PC-3 (cell line): Measurements from ENCODE around the gene ZNF616. TPM values are rescaled to one million over a fixed set of nuclear protein-coding genes. Genes with fewer than 3 reads are reported as not detected.
A peak's percentile ranks its signal among the peaks of the same experiment; 100 is the strongest.

Experiments
- ATAC-seq: fragments of 200-7000 bp; cut with Tn5 transposase; 2 replicates; pipeline ENCODE4 v1.9.1; 2020; ENCODE audit warnings: mild to moderate bottlenecking, moderate library complexity
- BruUV-seq: library from RNA; stranded (reverse); fragments of 400-500 nt; replicated peaks from 2 replicates; lab custom pipeline; 2021; lab: Mats Ljungman, UMichigan
- CTCF ChIA-PET: fragments of 300-600 bp; sonication (Branson Sonifier 250); formaldehyde crosslinking; loops from one replicate; lab custom pipeline; 2022; ENCODE audit warnings: antibody characterized with exemption; lab: Charles Lee
- POLR2A ChIA-PET: fragments of 300-600 bp; sonication (Branson Sonifier 250); formaldehyde crosslinking; loops from one replicate; lab custom pipeline; 2022; ENCODE audit warnings: antibody characterized with exemption; ENCODE audit not compliant: unreplicated experiment; lab: Charles Lee
- DNase-seq: peaks from one replicate; pipeline ENCODE4 v3.0.0-alpha.2; 2015
- H2AFZ ChIP-seq: fragments of 300-600 bp; sonication (generic); 2 replicates; pipeline ENCODE4 v1.6.0; 2016; ENCODE audit warnings: antibody characterized with exemption, low read length
- H3F3A ChIP-seq: fragments of 300-600 bp; sonication (generic); one replicate; pipeline ENCODE4 v1.6.0; 2017; ENCODE audit warnings: antibody characterized with exemption, low read length, control low read depth, mild to moderate bottlenecking; ENCODE audit not compliant: unreplicated experiment
- H3K27ac ChIP-seq: fragments of 300-600 bp; sonication (generic); 2 replicates; pipeline ENCODE4 v1.5.1; 2016; ENCODE audit warnings: mild to moderate bottlenecking, low read length
- H3K27me3 ChIP-seq: fragments of 300-600 bp; sonication (generic); 2 replicates; pipeline ENCODE4 v1.6.1; 2016; ENCODE audit warnings: low read length, mixed read lengths
- H3K36me3 ChIP-seq: fragments of 300-600 bp; sonication (generic); 2 replicates; pipeline ENCODE4 v1.6.1; 2016; ENCODE audit warnings: low read depth, mixed run types, low read length, mixed read lengths
- H3K4me1 ChIP-seq: fragments of 300-600 bp; sonication (generic); 2 replicates; pipeline ENCODE4 v1.5.1; 2016; ENCODE audit warnings: low read length; ENCODE audit not compliant: insufficient read depth
- H3K4me2 ChIP-seq: fragments of 300-600 bp; sonication (generic); 2 replicates; pipeline ENCODE4 v1.6.0; 2016; ENCODE audit warnings: low read length
- H3K4me3 ChIP-seq: fragments of 300-600 bp; sonication (generic); 2 replicates; pipeline ENCODE4 v1.5.1; 2016; ENCODE audit warnings: mild to moderate bottlenecking, low read length, mixed read lengths
- H3K79me2 ChIP-seq: fragments of 300-600 bp; sonication (generic); 2 replicates; pipeline ENCODE4 v1.6.1; 2017; ENCODE audit warnings: low read length, mixed read lengths
- H3K9ac ChIP-seq: fragments of 300-600 bp; sonication (generic); 2 replicates; pipeline ENCODE4 v1.6.0; 2016; ENCODE audit warnings: mild to moderate bottlenecking, low read length
- H3K9me2 ChIP-seq: fragments of 300-600 bp; sonication (generic); replicated peaks from 2 replicates; pipeline ENCODE4 v1.6.1; 2016; ENCODE audit warnings: mixed run types, low read length, mixed read lengths
- H3K9me3 ChIP-seq: fragments of 300-600 bp; sonication (generic); 2 replicates; pipeline ENCODE4 v1.6.1; 2016; ENCODE audit warnings: low read length, mixed read lengths
- H4K20me1 ChIP-seq: fragments of 300-600 bp; sonication (generic); 2 replicates; pipeline ENCODE4 v1.6.1; 2016; ENCODE audit warnings: low read length, mixed read lengths
- EZH2 ChIP-seq: fragments of 300-600 bp; sonication (generic); IDR thresholded peaks from one replicate; pipeline ENCODE4 v1.6.1; 2017; ENCODE audit warnings: antibody characterized with exemption, mild to moderate bottlenecking, low read length; ENCODE audit not compliant: unreplicated experiment
- EZH2phosphoT487 ChIP-seq: fragments of 300-600 bp; sonication (generic); IDR thresholded peaks from 2 replicates; pipeline ENCODE4 v1.6.1; 2018; ENCODE audit warnings: mild to moderate bottlenecking, antibody characterized with exemption, low read length, borderline replicate concordance
- intact Hi-C: fragments of 100-400 bp; cut with micrococcal nuclease; formaldehyde crosslinking; loops from 2 replicates; pipeline ENCODE4 v1.9.0; 2023
- total RNA-seq: library from RNA; depleted of rRNA; stranded (reverse); fragments of >200 nt; gene quantifications from 2 replicates; pipeline ENCODE4 v1.2.3, GENCODE V29; 2014
- TF ChIP-seq, protein P1 (sequence below): fragments of 300-600 bp; sonication (generic); conservative IDR thresholded peaks from 2 replicates; pipeline ENCODE4 v1.5.1; 2017; ENCODE audit warnings: antibody characterized with exemption, low read depth, mild to moderate bottlenecking, low read length

ZNF616 gene
- total RNA-seq, 1 experiment from 2014 or later, result 3.9 TPM

DNA sequence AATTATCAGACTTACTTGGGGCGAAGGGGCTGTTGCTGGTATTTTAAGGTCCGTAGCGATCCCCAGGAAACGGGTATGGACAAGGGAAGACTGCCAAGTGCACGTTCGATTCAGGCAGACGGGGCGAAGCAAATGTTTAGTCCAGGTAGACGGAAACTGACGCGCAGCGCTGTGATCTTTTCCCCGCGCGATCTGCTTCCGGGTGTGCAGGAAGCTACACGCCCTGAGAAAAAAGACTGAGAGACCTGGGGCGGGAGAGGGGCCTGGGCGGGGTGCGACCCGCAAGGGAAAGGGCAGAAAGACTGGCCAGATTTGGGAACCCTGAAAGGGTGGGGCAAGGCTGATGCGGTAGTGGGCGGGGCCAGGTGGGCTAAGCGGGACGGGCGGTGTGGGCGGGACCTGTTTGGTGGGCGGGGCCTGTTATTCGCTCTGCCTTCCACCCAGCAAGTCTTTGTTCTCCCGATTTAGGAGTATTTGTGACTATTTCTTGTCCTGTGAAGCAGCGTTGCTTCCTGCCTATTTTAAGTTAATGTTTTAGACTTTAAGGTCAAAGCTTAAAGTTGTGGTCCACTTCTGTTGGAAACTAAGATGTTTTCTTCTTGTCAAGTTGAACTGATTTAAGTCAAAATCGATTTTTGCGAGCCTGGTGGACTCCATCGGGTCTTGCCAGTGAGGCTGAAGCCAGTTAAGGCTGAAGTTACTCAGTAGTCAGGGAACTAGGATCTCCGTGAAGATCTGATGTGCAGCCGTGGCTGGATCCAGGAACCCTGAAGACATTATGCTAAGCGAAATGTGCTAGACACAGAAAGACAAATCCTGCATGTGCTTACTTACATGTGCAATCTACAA lies 31.8 kb upstream of the ZNF616 start, which contains the start of gene ZNF836:
ZNF836 (minus strand) TSS at position 301 of the 849 bp plus-strand sequence. CDS start 3,549 bp downstream, outside the sequence.
- POLR2A ChIA-PET, result interaction anchor here (0.6 kb wide), 1 partner anchor 539 kb away, joined by 3 read pairs; no protein-coding TSS in a partner anchor
- Histone ChIP-seq H3K27me3 (no peaks in the 10 kb centered on the region), H3K9me3 (peaks cover 15% of the 10 kb centered on the region), H3K36me3 (peaks cover 22% of the 10 kb centered on the region), H3F3A (no peaks in the 10 kb centered on the region), H2AFZ (peak within 1 kb of the TSS; percentile 94), H3K4me2 (peak within 1 kb of the TSS; percentile 84), H3K79me2 (no peaks in the 10 kb centered on the region), H3K4me3 (peak within 1 kb of the TSS; percentile 82), H3K4me1 (no peaks in the 10 kb centered on the region), H3K27ac (no peak within 1 kb of the TSS), H3K9ac (peak within 1 kb of the TSS; percentile 63), H3K9me2 (no peaks in the 10 kb centered on the region), H4K20me1 (no peaks in the 10 kb centered on the region)
- BruUV-seq, result TSS peak; percentile 92
- ATAC-seq, result peak; percentile 91
- no peak for TF ChIP-seq EZH2
- no peak for TF ChIP-seq EZH2phosphoT487
- TF ChIP-seq, protein P1, sequence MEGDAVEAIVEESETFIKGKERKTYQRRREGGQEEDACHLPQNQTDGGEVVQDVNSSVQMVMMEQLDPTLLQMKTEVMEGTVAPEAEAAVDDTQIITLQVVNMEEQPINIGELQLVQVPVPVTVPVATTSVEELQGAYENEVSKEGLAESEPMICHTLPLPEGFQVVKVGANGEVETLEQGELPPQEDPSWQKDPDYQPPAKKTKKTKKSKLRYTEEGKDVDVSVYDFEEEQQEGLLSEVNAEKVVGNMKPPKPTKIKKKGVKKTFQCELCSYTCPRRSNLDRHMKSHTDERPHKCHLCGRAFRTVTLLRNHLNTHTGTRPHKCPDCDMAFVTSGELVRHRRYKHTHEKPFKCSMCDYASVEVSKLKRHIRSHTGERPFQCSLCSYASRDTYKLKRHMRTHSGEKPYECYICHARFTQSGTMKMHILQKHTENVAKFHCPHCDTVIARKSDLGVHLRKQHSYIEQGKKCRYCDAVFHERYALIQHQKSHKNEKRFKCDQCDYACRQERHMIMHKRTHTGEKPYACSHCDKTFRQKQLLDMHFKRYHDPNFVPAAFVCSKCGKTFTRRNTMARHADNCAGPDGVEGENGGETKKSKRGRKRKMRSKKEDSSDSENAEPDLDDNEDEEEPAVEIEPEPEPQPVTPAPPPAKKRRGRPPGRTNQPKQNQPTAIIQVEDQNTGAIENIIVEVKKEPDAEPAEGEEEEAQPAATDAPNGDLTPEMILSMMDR, result no peak
- intact Hi-C loops, result loop anchor here (2.0 kb wide), 1 partner anchor 17 kb away; no protein-coding TSS in a partner anchor
- DNase-seq, result peak; percentile 71
- CTCF ChIA-PET, result no interaction called here

DNA sequence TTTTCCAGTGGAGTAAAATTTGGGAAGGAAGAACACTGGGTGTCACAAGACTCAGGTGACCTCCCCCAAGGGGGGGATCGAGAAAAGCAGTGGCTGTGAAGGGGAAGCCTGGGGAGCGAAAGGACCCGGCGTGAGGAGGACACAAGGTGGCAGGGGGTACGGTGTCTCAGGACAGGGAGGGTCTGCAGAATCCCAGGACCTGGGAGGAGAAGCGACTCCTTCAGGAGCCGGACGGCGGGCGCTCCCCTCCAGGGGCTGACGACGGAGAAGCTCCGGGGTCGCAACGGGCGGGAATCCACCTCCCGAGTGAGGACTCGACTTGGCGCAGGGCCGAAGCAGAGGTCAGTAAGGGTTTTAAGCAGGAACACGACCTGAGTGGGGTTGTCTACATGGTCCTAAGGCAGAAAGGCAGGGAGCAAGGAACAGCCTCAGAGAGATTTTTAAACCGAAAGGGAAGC lies 31.2 kb upstream of the ZNF616 start:
- ATAC-seq (peak; percentile 47), DNase-seq (no peak)
- intact Hi-C loops, result loop anchor here (2.0 kb wide), 1 partner anchor 18 kb away; no protein-coding TSS in a partner anchor
- Histone ChIP-seq H3K4me3 (peak overlapping the region; percentile 82), H3K4me2 (peak overlapping the region; percentile 84), H3K27ac (no peak overlapping the region), H2AFZ (peak overlapping the region; percentile 94), H3K79me2 (no peaks in the 10 kb centered on the region), H3K9ac (peak overlapping the region; percentile 63), H3K9me3 (peaks cover 15% of the 10 kb centered on the region), H3K4me1 (no peaks in the 10 kb centered on the region), H4K20me1 (no peaks in the 10 kb centered on the region), H3K36me3 (peaks cover 25% of the 10 kb centered on the region), H3K27me3 (no peaks in the 10 kb centered on the region), H3F3A (no peaks in the 10 kb centered on the region), H3K9me2 (no peaks in the 10 kb centered on the region)
- ChIA-PET POLR2A (no interaction called here), CTCF (no interaction called here)
- TF ChIP-seq, protein P1, result no peak
- TF ChIP-seq EZH2, result no peak
- BruUV-seq, result TSS peak; percentile 83
